Uterus (tissue), 4 donors: ENCODE measurements around the gene B3GNT3. TPM values are rescaled to one million over a fixed set of nuclear protein-coding genes. Genes with fewer than 3 reads are reported as not detected.
"Not testable (repeated sequence)": the region's sequence is repeated elsewhere in the genome, so short reads cannot be mapped to it uniquely, and the experiment has no call there.

ENCODE experiments used
- DNase-seq, 2 donors: peaks; one replicate each; pipeline ENCODE4 v3.0.0-alpha.2; 2019 to 2020
- H3K27ac ChIP-seq, 2 donors: fragments of 200-600 bp; sonication (generic); 1 replicate in 1 of 2; 2 replicates in 1 of 2; pipeline ENCODE4 v1.5.1; 2016 to 2018
- H3K27me3 ChIP-seq, 2 donors: fragments of 200-600 bp; sonication (generic); one replicate each; pipeline ENCODE4 v1.5.1; 2018 to 2019; ENCODE audit warnings: control low read depth in 1 of 2
- H3K36me3 ChIP-seq, 2 donors: fragments of 200-600 bp; sonication (generic); one replicate each; pipeline ENCODE4 v1.5.1; 2019; ENCODE audit warnings: control low read depth in 1 of 2
- H3K4me1 ChIP-seq, 2 donors: fragments of 200-600 bp; sonication (generic); one replicate each; pipeline ENCODE4 v1.5.1; 2018 to 2019; ENCODE audit warnings: control low read depth in 1 of 2
- H3K4me3 ChIP-seq, 2 donors: fragments of 200-600 bp; sonication (generic); 1 replicate in 1 of 2; 2 replicates in 1 of 2; pipeline ENCODE4 v1.5.1; 2018 to 2019; ENCODE audit warnings: mild to moderate bottlenecking in 1 of 2
- H3K9me3 ChIP-seq, 2 donors: fragments of 200-600 bp; sonication (generic); one replicate each; pipeline ENCODE4 v1.5.1; 2019; ENCODE audit warnings: control low read depth in 1 of 2
- POLR2A ChIP-seq, 2 donors: fragments of 450-650 bp; IDR thresholded peaks; one replicate each; pipeline ENCODE4 v1.6.1; 2016; ENCODE audit warnings: antibody characterized with exemption in 2 of 2, mild to moderate bottlenecking in 1 of 2, moderate library complexity in 1 of 2
- intact Hi-C: fragments of 100-400 bp; cut with DNase I; formaldehyde crosslinking; loops from one replicate; pipeline ENCODE4 v1.15.1; 2023; ENCODE audit warnings: low total_unique reads
- total RNA-seq, 4 donors: library from RNA; depleted of rRNA in 3 of 4; stranded (reverse); fragments of >200 nt in 3 of 4; gene quantifications; one replicate each; pipeline versions ENCODE4 v1.1.0 to v1.2.4, GENCODE V29; 2014 to 2023
- TF ChIP-seq, protein P1 (sequence below), 4 experiments: fragments of 200-600 bp in 2 of 4; fragments of 450-650 bp in 2 of 4; sonication (generic) in 2 of 4; IDR thresholded peaks; one replicate each; pipeline ENCODE4 v1.5.1; 2016 to 2019; ENCODE audit warnings: antibody characterized with exemption in 4 of 4, mild to moderate bottlenecking in 2 of 4, moderate library complexity in 1 of 4
- donor health status: DM: yes; HTN: yes; CAD: no.

Gene B3GNT3
- total RNA-seq, 4 donors from 2014 or later: 1.4 TPM; not detected in 3

DNA sequence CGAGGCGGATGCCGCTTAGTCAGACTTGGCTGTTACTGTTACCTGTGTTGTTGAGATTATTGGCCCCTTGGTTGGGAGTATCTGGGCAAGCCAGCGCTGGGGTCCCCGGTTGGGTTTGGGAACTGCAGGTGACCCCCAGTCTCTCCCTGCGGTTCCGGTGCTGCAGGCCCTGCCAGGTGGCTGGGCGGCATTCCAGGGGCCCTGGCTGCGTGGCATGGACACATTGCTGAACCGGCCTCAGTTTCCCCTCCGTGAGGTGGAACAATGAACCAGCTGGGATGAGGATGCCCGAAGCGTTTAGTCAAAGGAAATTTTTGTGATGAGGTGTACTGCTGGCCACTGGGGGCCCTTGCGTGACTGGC, 538 bp downstream of the B3GNT3 start:
- TF ChIP-seq, protein P1, sequence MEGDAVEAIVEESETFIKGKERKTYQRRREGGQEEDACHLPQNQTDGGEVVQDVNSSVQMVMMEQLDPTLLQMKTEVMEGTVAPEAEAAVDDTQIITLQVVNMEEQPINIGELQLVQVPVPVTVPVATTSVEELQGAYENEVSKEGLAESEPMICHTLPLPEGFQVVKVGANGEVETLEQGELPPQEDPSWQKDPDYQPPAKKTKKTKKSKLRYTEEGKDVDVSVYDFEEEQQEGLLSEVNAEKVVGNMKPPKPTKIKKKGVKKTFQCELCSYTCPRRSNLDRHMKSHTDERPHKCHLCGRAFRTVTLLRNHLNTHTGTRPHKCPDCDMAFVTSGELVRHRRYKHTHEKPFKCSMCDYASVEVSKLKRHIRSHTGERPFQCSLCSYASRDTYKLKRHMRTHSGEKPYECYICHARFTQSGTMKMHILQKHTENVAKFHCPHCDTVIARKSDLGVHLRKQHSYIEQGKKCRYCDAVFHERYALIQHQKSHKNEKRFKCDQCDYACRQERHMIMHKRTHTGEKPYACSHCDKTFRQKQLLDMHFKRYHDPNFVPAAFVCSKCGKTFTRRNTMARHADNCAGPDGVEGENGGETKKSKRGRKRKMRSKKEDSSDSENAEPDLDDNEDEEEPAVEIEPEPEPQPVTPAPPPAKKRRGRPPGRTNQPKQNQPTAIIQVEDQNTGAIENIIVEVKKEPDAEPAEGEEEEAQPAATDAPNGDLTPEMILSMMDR (IDR thresholded peaks at IDR 0.05): no peak
- TF ChIP-seq POLR2A (IDR thresholded peaks at IDR 0.05): no peak
- no peak overlapping the region for H3K4me3 ChIP-seq
- H3K36me3 ChIP-seq: no peaks in the 10 kb centered on the region
- H3K9me3 ChIP-seq: no peaks in the 10 kb centered on the region
- H3K27ac ChIP-seq: no peak overlapping the region
- intact Hi-C loops: no loop called here
- no peak for DNase-seq
- H3K4me1 ChIP-seq: no peaks in the 10 kb centered on the region
- H3K27me3 ChIP-seq: peaks cover 0 to 22% of the 10 kb centered on the region in 2 donors

DNA sequence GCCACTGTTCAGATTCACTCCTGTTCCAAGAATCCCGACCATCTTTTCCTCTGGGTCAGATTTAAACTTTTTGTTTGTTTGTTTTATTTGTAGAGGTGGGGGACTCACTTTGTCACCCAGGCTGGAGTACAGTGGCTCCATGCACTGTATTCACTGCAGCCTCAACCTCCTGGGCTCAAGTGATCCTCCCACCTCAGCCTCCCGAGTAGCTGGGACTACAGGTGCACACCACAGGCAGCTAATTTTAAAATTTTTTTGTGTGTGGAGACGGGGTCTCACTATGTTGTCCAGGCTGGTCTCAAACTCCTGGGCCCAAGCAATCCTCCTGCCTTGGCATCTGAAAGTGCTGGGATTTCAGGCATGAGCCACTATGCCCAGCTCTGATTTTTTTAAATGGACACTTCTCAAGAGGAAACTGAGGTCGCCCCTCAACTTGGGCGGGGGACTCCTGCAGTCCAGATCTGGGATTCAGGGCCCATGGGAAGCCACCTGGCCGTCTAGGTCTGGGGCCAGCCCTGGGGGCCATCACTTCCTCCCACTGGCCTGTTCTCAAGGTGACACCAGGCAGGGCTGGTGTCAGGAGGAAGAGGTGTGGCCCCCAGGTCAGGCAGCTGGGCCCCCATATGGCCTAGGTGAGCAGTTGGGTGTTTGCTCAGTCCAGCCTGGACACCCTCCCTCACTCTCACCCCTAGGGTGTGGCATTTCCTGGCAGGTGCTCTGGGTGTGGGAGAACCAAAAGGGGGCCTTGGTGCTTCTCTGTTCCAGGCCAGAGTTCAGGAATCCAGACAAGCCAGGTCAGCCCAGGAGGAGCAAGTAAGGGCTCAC, 1.3 kb downstream of the B3GNT3 start:
- peaks cover 0 to 22% of the 10 kb centered on the region in 2 donors for H3K27me3 ChIP-seq
- H3K4me1 ChIP-seq: no peaks in the 10 kb centered on the region
- H3K4me3 ChIP-seq: no peak overlapping the region
- TF ChIP-seq, protein P1 (IDR thresholded peaks at IDR 0.05): no peak
- no peak for TF ChIP-seq POLR2A (IDR thresholded peaks at IDR 0.05)
- H3K9me3 ChIP-seq: no peaks in the 10 kb centered on the region
- no peak for DNase-seq
- no peak overlapping the region for H3K27ac ChIP-seq
- H3K36me3 ChIP-seq: no peaks in the 10 kb centered on the region
- intact Hi-C loops: no loop called here

DNA sequence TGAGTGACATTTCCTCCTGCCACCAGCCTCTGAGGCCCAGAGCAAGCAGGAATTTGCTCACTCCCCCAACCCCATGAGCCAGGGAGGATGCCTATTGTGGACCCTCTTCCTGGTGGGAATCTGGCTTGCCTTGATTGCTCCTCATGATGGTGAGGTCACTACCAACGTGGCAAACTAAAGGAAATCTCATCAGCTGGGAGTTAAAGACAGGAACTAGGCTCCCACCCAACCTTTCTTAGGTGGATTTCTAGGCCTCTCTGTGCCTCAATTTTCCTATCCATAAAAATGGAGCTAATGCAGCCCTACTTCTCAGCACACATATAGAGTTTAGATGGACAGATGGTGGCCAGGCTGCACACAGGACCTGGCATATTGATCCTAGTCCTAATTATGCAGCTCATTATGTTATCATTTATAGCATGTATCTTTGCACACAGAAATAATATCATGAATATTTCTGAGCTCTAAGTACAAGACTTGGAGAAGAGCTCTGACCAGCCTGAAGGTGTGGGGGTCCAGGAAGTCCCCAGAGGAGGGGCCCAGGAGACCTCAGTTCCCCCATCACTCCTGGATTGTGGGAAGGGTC, 2.0 kb downstream of the B3GNT3 start:
- Histone ChIP-seq H3K36me3 (no peaks in the 10 kb centered on the region), H3K9me3 (no peaks in the 10 kb centered on the region), H3K4me3 (no peak overlapping the region), H3K4me1 (no peaks in the 10 kb centered on the region), H3K27ac (no peak overlapping the region), H3K27me3 (peaks cover 0 to 22% of the 10 kb centered on the region in 2 donors)
- DNase-seq: no peak
- TF ChIP-seq, protein P1 (IDR thresholded peaks at IDR 0.05): no peak
- TF ChIP-seq POLR2A (IDR thresholded peaks at IDR 0.05): no peak
- intact Hi-C loops: no loop called here

DNA sequence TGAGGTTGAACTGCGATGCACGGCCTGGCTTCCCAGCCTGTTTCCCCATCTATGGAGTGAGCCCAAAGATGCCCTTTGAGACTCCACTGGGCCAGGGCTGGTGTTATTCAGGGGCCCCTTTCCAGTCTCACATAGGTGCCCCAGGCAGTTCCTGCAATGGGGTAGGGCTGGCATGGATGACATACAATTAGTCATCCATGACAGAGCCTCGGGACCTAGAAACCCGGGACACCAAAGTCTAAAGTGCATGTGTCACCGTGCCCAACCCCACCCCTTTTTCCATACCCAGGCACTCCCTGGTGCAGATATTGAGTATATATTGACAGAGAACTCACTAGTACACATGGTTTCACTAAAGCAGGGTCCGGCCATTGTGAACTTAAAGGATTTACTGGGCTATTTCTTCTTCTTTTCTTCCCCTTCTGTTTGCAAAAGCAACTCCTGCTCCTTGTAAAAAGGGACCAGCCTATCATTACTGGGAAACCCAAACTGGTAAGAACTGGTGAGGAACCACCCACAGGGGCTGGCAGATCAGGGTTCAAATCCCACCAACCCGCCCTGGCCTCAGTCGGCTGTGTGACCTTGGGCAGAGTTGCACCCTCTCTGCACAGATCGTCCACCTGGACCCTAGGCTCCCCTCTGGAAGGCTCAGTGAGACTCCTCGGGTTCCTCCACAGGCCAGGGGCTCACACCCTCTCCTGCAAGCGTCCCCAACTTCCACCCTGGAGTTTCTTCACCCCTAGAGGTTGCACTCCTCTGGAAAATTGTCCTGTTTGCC, 2.7 kb downstream of the B3GNT3 start:
- peaks cover 0 to 22% of the 10 kb centered on the region in 2 donors for H3K27me3 ChIP-seq
- intact Hi-C loops: no loop called here
- H3K27ac ChIP-seq: no peak overlapping the region
- H3K4me3 ChIP-seq: no peak overlapping the region
- TF ChIP-seq POLR2A (IDR thresholded peaks at IDR 0.05): no peak
- TF ChIP-seq, protein P1 (IDR thresholded peaks at IDR 0.05): no peak
- no peaks in the 10 kb centered on the region for H3K4me1 ChIP-seq
- no peaks in the 10 kb centered on the region for H3K36me3 ChIP-seq
- DNase-seq: no peak
- H3K9me3 ChIP-seq: no peaks in the 10 kb centered on the region

DNA sequence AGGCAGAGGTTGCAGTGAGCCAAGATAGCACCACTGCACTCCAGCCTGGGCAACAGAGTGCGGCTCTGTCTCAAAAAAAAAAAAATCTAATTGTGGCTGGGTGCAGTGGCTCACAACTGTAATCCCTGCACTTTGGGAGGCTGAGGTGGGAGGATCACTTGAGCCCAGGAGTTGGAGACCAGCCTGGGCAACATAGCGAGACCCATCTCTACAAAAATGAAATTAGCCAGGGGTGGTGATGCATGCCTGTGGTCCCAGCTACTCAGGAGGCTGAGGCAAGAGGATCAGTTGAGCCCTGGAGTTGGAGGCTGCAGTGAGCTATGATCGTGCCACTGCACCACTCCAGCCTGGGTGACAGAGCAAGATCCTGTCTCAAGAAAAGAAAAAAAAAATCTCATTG, 3.7 kb downstream of the B3GNT3 start:
- H3K9me3 ChIP-seq, intact Hi-C loops, H3K4me3 ChIP-seq, H3K36me3 ChIP-seq, H3K4me1 ChIP-seq, H3K27ac ChIP-seq, DNase-seq: not testable (repeated sequence)
- H3K27me3 ChIP-seq: peaks cover 0 to 21% of the 10 kb centered on the region in 2 donors
